HCT116 (cell line): Measurements from ENCODE around the gene DUS4L. TPM values are rescaled to one million over a fixed set of nuclear protein-coding genes. Genes with fewer than 3 reads are reported as not detected.

ENCODE experiments used
- ATAC-seq: fragments of 200-7000 bp; cut with Tn5 transposase; 2 replicates; pipeline ENCODE4 v1.9.1; 2020; ENCODE audit warnings: mild to moderate bottlenecking, moderate library complexity
- BruUV-seq: library from RNA; stranded (reverse); fragments of 400-500 nt; replicated peaks from 2 replicates; lab custom pipeline; 2021; lab: Mats Ljungman, UMichigan
- CTCF ChIA-PET: fragments of 300-600 bp; sonication (Branson Sonifier 250); formaldehyde crosslinking; loops from one replicate; lab custom pipeline; 2021; ENCODE audit warnings: antibody characterized with exemption; lab: Charles Lee
- POLR2A ChIA-PET: fragments of 300-600, 350-600 bp; sonication (Branson Sonifier 250); formaldehyde crosslinking; loops from one replicate; lab custom pipeline; 2021; ENCODE audit warnings: antibody characterized with exemption; lab: Charles Lee
- RAD21 ChIA-PET, 2 experiments: fragments of 300-600 bp; sonication (Branson Sonifier 250); formaldehyde crosslinking; loops; one replicate each; lab custom pipeline; 2023; ENCODE audit warnings: low total read pairs in 2 of 2; ENCODE audit not compliant: uncharacterized antibody in 2 of 2, unreplicated experiment in 2 of 2, low non-redundant PET in 1 of 2; lab: Charles Lee
- DNase-seq: peaks from one replicate; pipeline ENCODE4 v3.0.0-alpha.2; 2010; ENCODE audit warnings: low read depth, low spot score
- H2AFZ ChIP-seq: fragments of 200-600 bp; shearing (Covaris generic), sonication (generic); 2 replicates; pipeline ENCODE4 v1.6.1; 2017; ENCODE audit warnings: low read depth, mixed run types, mixed read lengths, antibody characterized with exemption, low read length; ENCODE audit not compliant: poor library complexity, severe bottlenecking
- H3K27ac ChIP-seq: 2 replicates; pipeline ENCODE4 v1.5.1; 2012; ENCODE audit warnings: low read depth, low read length
- H3K27me3 ChIP-seq: fragments of 200-600 bp; sonication (generic); 2 replicates; pipeline ENCODE4 v1.6.1; 2016; ENCODE audit warnings: mixed run types, low read length, mixed read lengths; ENCODE audit not compliant: insufficient read depth
- H3K36me3 ChIP-seq, 2 experiments: fragments of 200-500 bp in 1 of 2; fragments of 200-600 bp in 1 of 2; sonication (Bioruptor generic) in 1 of 2; sonication (generic) in 1 of 2; 2 replicates each; pipeline versions ENCODE4 v1.5.1 to v1.6.1; 2014 to 2016; ENCODE audit warnings: low read length in 2 of 2, inconsistent platforms in 1 of 2, mixed read lengths in 1 of 2, mixed run types in 1 of 2; ENCODE audit not compliant: insufficient read depth in 2 of 2, control insufficient read depth in 1 of 2
- H3K4me1 ChIP-seq, 2 experiments: fragments of 200-600 bp in 1 of 2; sonication (generic) in 1 of 2; 2 replicates each; pipeline versions ENCODE4 v1.5.1 to v1.6.1; 2012 to 2017; ENCODE audit warnings: low read length in 2 of 2, inconsistent platforms in 1 of 2, mild to moderate bottlenecking in 1 of 2, mixed read lengths in 1 of 2, mixed run types in 1 of 2, moderate library complexity in 1 of 2; ENCODE audit not compliant: insufficient read depth in 2 of 2, control insufficient read depth in 1 of 2
- H3K4me2 ChIP-seq: fragments of 200-600 bp; sonication (generic); 2 replicates; pipeline ENCODE4 v1.6.1; 2017; ENCODE audit warnings: mixed run types, low read length, mixed read lengths
- H3K4me3 ChIP-seq, 2 experiments: fragments of 200-600 bp in 1 of 2; sonication (generic) in 1 of 2; replicated peaks in 1 of 2; 2 replicates each; pipeline ENCODE4 v1.5.1; 2011 to 2016; ENCODE audit warnings: low read length in 2 of 2, control low read depth in 1 of 2, low read depth in 1 of 2, mild to moderate bottlenecking in 1 of 2, mixed read lengths in 1 of 2, mixed run types in 1 of 2
- H3K79me2 ChIP-seq: fragments of 200-600 bp; sonication (generic); 2 replicates; pipeline ENCODE4 v1.6.1; 2017; ENCODE audit warnings: mild to moderate bottlenecking, mixed run types, low read length, moderate library complexity, mixed read lengths; ENCODE audit not compliant: insufficient read depth
- H3K9ac ChIP-seq: fragments of 200-600 bp; sonication (generic); 2 replicates; pipeline ENCODE4 v1.6.1; 2016; ENCODE audit warnings: low read length, mixed read lengths
- H3K9me2 ChIP-seq: fragments of 200-600 bp; sonication (generic), shearing (Covaris generic); 2 replicates; pipeline ENCODE4 v1.6.1; 2017; ENCODE audit warnings: mixed run types, mild to moderate bottlenecking, moderate library complexity; ENCODE audit not compliant: insufficient read depth
- H3K9me3 ChIP-seq, 2 experiments: fragments of 200-500 bp in 1 of 2; fragments of 200-600 bp in 1 of 2; sonication (Bioruptor generic) in 1 of 2; sonication (generic) in 1 of 2; 2 replicates each; pipeline ENCODE4 v1.6.1; 2014 to 2017; ENCODE audit warnings: low read length in 2 of 2, mixed read lengths in 2 of 2, inconsistent platforms in 1 of 2, low read depth in 1 of 2, mild to moderate bottlenecking in 1 of 2, mixed run types in 1 of 2, moderate library complexity in 1 of 2; ENCODE audit not compliant: control insufficient read depth in 1 of 2, insufficient read depth in 1 of 2
- H4K20me1 ChIP-seq: fragments of 200-600 bp; sonication (generic), shearing (Covaris generic); 2 replicates; pipeline ENCODE4 v1.6.1; 2017; ENCODE audit warnings: mixed run types, mild to moderate bottlenecking, moderate library complexity; ENCODE audit not compliant: insufficient read depth
- CBX3 ChIP-seq: IDR thresholded peaks from 2 replicates; pipeline ENCODE4 v1.6.1; 2012; ENCODE audit warnings: low read depth
- CEBPB ChIP-seq: IDR thresholded peaks from 2 replicates; pipeline ENCODE4 v1.6.1; 2012; ENCODE audit warnings: low read depth
- EGR1 ChIP-seq: IDR thresholded peaks from 2 replicates; pipeline ENCODE4 v1.6.1; 2012; ENCODE audit warnings: low read depth
- JUND ChIP-seq: IDR thresholded peaks from 2 replicates; pipeline ENCODE4 v1.6.1; 2012
- POLR2A ChIP-seq: IDR thresholded peaks from 2 replicates; pipeline ENCODE4 v1.7.0; 2011; ENCODE audit warnings: borderline replicate concordance; ENCODE audit not compliant: insufficient read depth, insufficient read length; ENCODE audit errors: extremely low read depth
- POLR2AphosphoS5 ChIP-seq: IDR thresholded peaks from 2 replicates; pipeline ENCODE4 v1.6.1; 2011; ENCODE audit warnings: mild to moderate bottlenecking, low read depth, low read length, moderate library complexity
- SIN3A ChIP-seq: IDR thresholded peaks from 2 replicates; pipeline ENCODE4 v1.6.1; 2012; ENCODE audit warnings: low read depth
- SP1 ChIP-seq: IDR thresholded peaks from 2 replicates; pipeline ENCODE4 v1.6.1; 2012; ENCODE audit warnings: low read depth
- TCF7L2 ChIP-seq: IDR thresholded peaks from 2 replicates; pipeline ENCODE4 v1.7.0; 2011; ENCODE audit warnings: borderline replicate concordance, inconsistent platforms; ENCODE audit not compliant: insufficient read depth, insufficient read length; ENCODE audit errors: extremely low read depth
- YY1 ChIP-seq: IDR thresholded peaks from 2 replicates; pipeline ENCODE4 v1.6.1; 2011; ENCODE audit warnings: low read length, low read depth, moderate library complexity, mild to moderate bottlenecking; ENCODE audit not compliant: insufficient replicate concordance; ENCODE audit errors: extremely low read depth
- ZFX ChIP-seq: fragments of 450-650 bp; IDR thresholded peaks from 2 replicates; pipeline ENCODE4 v1.6.1; 2017
- intact Hi-C: fragments of 100-400 bp; cut with micrococcal nuclease; formaldehyde crosslinking; loops from 2 replicates; pipeline ENCODE4 v1.10.0; 2022
- total RNA-seq: library from RNA; stranded (reverse); gene quantifications from one replicate; pipeline ENCODE4 v1.2.1, GENCODE V29; 2021; ENCODE audit not compliant: unreplicated experiment
- TF ChIP-seq, protein P1 (sequence below): IDR thresholded peaks from 2 replicates; pipeline ENCODE4 v1.6.1; 2012
- TF ChIP-seq, protein P2 (sequence below): IDR thresholded peaks from 2 replicates; pipeline ENCODE4 v1.6.1; 2012; ENCODE audit warnings: low read depth
- TF ChIP-seq, protein P3 (sequence below), 3 experiments: fragments of 200-600 bp in 1 of 3; sonication (generic) in 1 of 3; IDR thresholded peaks in 2 of 3; conservative IDR thresholded peaks in 1 of 3; 2 replicates each; pipeline ENCODE4 v1.5.1; 2012 to 2017; ENCODE audit warnings: low read depth in 2 of 3, low read length in 2 of 3, antibody characterized with exemption in 1 of 3, borderline replicate concordance in 1 of 3, control low read depth in 1 of 3, mild to moderate bottlenecking in 1 of 3, mixed read lengths in 1 of 3, mixed run types in 1 of 3, moderate library complexity in 1 of 3; ENCODE audit not compliant: insufficient read depth in 1 of 3
- TF ChIP-seq, protein P4 (sequence below): IDR thresholded peaks from 2 replicates; pipeline ENCODE4 v1.6.1; 2011; ENCODE audit warnings: mild to moderate bottlenecking, low read length, moderate library complexity; ENCODE audit not compliant: insufficient replicate concordance; ENCODE audit errors: extremely low read depth

DUS4L gene
- total RNA-seq, 1 experiment from 2014 or later, result 12.6 TPM

DNA sequence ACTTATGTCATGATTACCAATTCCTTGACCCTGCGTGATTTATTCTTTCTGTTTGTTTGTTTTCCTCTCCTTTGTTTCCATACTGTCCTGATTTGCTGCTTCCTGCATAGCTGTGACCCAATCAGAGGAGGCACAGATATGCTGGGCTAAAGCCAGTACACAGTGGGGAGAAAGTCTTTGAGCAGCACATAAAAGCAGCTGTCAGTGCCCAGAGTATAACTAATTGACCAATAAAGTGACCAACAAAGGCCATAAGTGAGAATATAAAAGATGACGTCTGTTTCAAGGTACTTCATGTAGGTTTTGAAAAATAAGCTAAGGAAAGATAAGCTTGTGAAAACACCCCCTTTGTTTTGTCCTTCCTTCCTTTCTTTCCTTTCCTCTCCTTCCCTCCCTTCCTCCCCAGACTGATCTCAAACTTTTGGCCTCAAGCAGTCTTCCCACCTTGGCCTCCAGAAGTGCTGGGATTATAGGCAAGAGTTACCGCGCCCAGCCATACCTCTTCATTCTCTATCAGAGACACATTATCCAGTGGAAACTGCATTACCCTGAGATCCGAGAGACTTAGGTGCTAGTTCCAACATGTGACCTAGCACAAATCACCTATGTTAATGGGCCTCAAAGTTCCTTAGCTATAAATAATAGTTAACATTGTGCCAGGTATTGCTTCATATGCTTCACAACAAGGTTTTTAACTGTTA is 33.3 kb downstream of the DUS4L start:
- Histone ChIP-seq H4K20me1 (no peaks in the 10 kb centered on the region), H3K9me2 (no peaks in the 10 kb centered on the region), H3K9me3 (no peaks in the 10 kb centered on the region), H2AFZ (no peak overlapping the region), H3K4me1 (no peaks in the 10 kb centered on the region), H3K9ac (no peak overlapping the region), H3K36me3 (peaks cover 0 to 14% of the 10 kb centered on the region in 2 experiments; a peak in 1 of 4 replicates), H3K79me2 (no peaks in the 10 kb centered on the region), H3K27ac (no peak overlapping the region), H3K4me2 (no peak overlapping the region), H3K27me3 (no peaks in the 10 kb centered on the region), H3K4me3 (no peak overlapping the region)
- intact Hi-C loops, result loop anchor here (10.0 kb wide), 1 partner anchor 342 kb away; no protein-coding TSS in a partner anchor
- ATAC-seq, result no peak
- no TSS peak for BruUV-seq
- CTCF ChIA-PET, result no interaction called here
- DNase-seq, result no peak
- TF ChIP-seq POLR2AphosphoS5, result no peak
- TF ChIP-seq SP1, result no peak
- no peak for TF ChIP-seq YY1
- TF ChIP-seq, protein P1, sequence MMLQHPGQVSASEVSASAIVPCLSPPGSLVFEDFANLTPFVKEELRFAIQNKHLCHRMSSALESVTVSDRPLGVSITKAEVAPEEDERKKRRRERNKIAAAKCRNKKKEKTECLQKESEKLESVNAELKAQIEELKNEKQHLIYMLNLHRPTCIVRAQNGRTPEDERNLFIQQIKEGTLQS, result no peak
- TF ChIP-seq, protein P2, sequence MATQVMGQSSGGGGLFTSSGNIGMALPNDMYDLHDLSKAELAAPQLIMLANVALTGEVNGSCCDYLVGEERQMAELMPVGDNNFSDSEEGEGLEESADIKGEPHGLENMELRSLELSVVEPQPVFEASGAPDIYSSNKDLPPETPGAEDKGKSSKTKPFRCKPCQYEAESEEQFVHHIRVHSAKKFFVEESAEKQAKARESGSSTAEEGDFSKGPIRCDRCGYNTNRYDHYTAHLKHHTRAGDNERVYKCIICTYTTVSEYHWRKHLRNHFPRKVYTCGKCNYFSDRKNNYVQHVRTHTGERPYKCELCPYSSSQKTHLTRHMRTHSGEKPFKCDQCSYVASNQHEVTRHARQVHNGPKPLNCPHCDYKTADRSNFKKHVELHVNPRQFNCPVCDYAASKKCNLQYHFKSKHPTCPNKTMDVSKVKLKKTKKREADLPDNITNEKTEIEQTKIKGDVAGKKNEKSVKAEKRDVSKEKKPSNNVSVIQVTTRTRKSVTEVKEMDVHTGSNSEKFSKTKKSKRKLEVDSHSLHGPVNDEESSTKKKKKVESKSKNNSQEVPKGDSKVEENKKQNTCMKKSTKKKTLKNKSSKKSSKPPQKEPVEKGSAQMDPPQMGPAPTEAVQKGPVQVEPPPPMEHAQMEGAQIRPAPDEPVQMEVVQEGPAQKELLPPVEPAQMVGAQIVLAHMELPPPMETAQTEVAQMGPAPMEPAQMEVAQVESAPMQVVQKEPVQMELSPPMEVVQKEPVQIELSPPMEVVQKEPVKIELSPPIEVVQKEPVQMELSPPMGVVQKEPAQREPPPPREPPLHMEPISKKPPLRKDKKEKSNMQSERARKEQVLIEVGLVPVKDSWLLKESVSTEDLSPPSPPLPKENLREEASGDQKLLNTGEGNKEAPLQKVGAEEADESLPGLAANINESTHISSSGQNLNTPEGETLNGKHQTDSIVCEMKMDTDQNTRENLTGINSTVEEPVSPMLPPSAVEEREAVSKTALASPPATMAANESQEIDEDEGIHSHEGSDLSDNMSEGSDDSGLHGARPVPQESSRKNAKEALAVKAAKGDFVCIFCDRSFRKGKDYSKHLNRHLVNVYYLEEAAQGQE, result no peak
- TF ChIP-seq, protein P3, sequence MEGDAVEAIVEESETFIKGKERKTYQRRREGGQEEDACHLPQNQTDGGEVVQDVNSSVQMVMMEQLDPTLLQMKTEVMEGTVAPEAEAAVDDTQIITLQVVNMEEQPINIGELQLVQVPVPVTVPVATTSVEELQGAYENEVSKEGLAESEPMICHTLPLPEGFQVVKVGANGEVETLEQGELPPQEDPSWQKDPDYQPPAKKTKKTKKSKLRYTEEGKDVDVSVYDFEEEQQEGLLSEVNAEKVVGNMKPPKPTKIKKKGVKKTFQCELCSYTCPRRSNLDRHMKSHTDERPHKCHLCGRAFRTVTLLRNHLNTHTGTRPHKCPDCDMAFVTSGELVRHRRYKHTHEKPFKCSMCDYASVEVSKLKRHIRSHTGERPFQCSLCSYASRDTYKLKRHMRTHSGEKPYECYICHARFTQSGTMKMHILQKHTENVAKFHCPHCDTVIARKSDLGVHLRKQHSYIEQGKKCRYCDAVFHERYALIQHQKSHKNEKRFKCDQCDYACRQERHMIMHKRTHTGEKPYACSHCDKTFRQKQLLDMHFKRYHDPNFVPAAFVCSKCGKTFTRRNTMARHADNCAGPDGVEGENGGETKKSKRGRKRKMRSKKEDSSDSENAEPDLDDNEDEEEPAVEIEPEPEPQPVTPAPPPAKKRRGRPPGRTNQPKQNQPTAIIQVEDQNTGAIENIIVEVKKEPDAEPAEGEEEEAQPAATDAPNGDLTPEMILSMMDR (IDR thresholded peaks at IDR 0.05 in 2 of 3, conservative IDR thresholded peaks at IDR 0.05 in 1 of 3; ENCODE audit: borderline replicate concordance in 1 of 3, insufficient read depth in 1 of 3, low read depth in 2 of 3, low read length in 2 of 3), result no peak
- no peak for TF ChIP-seq CEBPB
- TF ChIP-seq ZFX, result no peak
- no peak for TF ChIP-seq EGR1
- TF ChIP-seq SIN3A, result no peak
- TF ChIP-seq POLR2A, result no peak
- no peak for TF ChIP-seq JUND
- TF ChIP-seq, protein P4, sequence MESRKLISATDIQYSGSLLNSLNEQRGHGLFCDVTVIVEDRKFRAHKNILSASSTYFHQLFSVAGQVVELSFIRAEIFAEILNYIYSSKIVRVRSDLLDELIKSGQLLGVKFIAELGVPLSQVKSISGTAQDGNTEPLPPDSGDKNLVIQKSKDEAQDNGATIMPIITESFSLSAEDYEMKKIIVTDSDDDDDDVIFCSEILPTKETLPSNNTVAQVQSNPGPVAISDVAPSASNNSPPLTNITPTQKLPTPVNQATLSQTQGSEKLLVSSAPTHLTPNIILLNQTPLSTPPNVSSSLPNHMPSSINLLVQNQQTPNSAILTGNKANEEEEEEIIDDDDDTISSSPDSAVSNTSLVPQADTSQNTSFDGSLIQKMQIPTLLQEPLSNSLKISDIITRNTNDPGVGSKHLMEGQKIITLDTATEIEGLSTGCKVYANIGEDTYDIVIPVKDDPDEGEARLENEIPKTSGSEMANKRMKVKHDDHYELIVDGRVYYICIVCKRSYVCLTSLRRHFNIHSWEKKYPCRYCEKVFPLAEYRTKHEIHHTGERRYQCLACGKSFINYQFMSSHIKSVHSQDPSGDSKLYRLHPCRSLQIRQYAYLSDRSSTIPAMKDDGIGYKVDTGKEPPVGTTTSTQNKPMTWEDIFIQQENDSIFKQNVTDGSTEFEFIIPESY, result no peak
- no peak for TF ChIP-seq TCF7L2
- TF ChIP-seq CBX3, result no peak
- POLR2A ChIA-PET, result interaction anchor here (1.2 kb wide), 1 partner anchor 14 kb away, joined by 3 read pairs; no protein-coding TSS in a partner anchor
- RAD21 ChIA-PET, result no interaction called here
